LHCN-M2 (cell line): ENCODE measurements around the gene NHSL2. TPM values are rescaled to one million over a fixed set of nuclear protein-coding genes. Genes with fewer than 3 reads are reported as not detected.
"Not testable (repeated sequence)": the region's sequence is repeated elsewhere in the genome, so short reads cannot be mapped to it uniquely, and the experiment has no call there.

ENCODE experiments used
- DNase-seq: peaks from one replicate; pipeline ENCODE4 v3.0.0-alpha.2; 2012; ENCODE audit warnings: low read depth
- total RNA-seq: library from RNA; depleted of rRNA; stranded (reverse); fragments of >200 nt; gene quantifications from 2 replicates; pipeline ENCODE4 v1.2.3, GENCODE V29; 2014

Gene NHSL2
- total RNA-seq, 1 experiment from 2014 or later, result 0.23 TPM

DNA sequence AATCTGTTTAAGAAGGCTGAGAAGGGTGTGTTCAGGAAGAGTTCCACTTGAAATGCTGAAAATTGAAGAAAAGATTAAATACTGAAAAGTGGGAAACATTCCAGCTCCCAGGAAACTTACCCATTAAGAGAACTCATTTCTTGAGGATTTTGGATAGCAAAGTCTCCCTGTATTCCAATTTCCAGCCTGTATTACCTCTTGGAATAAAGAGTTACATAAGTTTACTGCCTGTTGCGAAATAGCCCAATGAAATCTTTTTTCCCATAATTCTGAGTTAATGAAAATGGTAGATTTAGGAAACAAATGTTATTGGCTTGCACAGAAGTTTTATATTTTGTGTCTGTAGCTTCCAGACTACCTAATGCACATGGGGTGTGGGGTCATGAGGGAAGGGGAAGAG, 12.0 kb downstream of the NHSL2 start:
- no peak for DNase-seq

DNA sequence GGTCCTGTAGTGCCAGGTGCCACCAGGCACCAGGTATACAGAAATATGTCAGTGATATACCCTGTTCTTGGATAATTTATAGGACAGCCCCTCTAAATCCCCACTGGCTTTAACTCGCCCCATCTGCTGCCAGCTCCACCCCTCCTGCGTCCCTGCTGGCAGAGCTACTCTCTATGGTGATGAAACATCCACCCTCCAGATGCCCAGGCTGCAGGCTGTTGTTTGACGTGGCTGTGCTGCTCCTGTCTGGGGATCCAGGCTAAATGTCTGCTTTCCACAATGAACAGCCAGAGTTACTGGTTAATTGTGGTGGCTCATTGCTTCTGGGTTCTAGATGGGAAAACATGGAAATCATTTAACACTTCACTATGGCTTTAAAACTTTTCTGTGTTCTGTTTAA, 12.9 kb downstream of the NHSL2 start:
- DNase-seq, result no peak

DNA sequence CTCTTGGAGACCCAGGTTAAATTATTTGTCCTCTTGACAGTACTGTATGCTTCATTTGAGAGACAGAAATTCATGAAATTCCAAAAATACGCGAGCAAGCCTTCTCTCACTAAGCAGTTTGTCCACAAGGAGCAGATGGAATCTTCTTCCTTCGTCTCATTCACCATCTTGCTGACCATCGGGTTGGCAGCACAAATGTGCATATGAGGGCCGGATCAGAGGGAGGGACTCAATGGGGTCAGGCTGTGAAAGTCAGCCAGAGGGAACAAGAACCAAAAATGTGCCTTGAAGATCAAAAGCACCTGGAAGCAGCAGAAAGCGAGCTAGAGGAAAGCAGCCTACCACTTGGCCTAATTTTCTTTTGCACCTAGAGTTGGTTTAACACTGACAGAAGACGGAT, 16.4 kb downstream of the NHSL2 start:
- DNase-seq, result no peak

DNA sequence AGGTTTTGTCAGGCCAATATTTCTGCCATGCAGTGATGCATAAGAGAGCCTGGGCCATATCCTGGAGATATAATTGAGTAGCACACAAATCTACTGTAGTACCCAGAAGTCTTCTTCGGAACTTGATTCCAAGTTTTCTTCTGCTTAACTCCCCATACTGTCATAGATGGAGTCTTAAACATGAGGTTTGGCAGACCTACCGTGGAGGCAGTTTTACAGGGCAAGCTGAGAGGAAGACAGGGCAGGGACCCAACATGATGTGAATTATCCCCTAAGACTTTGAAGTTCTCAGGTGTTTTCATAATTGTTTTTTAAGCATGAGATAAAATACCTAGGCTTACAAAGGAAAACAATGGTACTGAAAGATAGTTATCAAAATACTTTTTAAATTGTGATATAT, 18.2 kb downstream of the NHSL2 start:
- no peak for DNase-seq

DNA sequence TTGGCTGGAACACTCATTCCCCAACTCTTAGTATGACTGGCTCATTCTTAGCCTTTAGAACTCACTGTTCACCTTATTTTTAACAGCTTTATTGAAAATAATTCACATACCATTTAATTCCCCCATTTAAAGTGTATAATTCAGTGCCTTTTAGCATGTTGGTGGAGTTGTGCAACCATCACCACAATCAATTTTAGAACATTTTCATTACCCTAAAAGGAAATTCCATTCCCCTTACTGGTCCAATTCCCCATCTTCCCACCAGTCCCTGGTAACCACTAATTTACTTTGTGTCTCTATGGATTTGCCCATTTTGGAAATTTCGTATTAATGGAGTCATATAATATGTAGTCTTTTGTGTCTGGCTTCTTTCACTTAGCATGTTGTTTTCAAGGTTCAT, 19.7 kb downstream of the NHSL2 start:
- no peak for DNase-seq

DNA sequence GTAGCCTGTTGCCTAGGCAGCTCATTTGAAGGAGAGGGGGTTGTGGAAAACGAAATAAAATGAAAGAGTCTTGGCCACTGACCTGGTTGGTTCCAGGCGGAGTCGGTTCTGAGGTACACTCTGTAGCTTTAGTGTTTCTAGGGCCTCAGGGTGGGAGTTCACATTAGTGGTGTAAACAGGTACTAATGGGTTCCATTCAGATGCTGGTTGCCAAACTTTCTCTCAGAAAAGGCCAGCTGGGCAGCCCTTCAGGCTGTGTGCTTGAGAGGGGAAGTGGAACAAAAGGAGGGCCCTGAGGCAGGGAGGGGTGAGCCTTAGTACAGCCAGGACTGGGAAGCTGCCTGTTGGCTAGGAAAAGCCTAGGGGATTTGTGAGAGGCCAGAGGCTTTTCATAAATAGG, 24.8 kb downstream of the NHSL2 start:
- DNase-seq, result no peak

DNA sequence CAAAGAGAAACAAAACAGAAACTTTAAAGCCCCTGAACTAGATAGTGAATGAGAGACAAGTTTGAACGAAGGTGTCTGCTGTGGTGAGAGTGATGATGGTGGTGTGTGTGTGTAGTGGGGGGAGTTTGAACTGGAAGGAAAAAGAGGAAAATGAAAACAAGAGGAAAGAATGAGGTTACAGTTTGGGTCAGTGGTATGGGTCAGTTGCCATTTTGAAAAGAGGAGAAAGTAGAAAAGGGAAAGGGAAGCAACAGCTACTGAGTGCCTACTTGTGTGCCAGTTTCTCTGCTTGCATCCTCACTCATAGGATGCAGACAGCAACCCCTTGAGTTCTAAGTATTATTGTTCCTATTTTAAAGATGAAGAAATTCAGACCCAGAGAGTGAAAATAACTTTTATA, 26.0 kb downstream of the NHSL2 start:
- no peak for DNase-seq

DNA sequence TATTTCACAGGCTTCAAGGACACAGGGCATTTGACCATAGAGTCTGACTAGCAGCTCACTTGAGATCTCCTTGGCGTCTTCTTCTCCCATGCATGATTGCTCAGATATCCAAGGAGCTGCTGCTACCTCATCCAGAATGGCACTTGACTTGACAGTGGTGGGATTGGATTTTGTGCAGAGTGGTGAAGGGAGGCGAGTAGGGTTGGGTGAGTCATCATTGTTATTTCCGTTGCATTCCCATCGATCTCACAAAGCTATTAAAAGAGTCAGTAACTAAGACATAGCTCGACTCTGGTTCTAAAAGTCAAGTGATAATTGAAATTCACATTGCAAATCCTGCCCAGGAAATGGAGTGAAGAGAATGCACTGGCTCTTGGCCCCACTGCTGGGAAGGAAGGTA, 27.7 kb downstream of the NHSL2 start:
- DNase-seq, result no peak

DNA sequence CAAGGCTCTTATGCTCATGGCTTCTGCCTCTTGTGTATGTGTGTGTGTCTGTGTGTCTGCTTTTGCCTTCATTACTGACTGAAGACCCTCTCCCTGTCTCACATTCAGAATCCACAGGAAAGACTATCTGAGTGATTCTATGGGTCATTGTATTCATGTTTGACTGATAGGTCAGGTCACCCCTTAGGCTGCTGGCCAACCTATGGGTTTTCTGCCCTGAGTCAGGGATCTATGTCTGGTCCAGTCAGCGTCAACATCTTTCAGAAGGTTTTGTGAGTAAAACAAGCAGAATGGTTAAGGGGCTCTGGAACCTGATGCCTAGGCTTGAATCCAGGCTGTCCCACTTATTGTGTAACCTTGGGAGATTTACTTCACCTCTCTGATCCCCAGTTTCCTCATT, 30.5 kb downstream of the NHSL2 start:
- no peak for DNase-seq

DNA sequence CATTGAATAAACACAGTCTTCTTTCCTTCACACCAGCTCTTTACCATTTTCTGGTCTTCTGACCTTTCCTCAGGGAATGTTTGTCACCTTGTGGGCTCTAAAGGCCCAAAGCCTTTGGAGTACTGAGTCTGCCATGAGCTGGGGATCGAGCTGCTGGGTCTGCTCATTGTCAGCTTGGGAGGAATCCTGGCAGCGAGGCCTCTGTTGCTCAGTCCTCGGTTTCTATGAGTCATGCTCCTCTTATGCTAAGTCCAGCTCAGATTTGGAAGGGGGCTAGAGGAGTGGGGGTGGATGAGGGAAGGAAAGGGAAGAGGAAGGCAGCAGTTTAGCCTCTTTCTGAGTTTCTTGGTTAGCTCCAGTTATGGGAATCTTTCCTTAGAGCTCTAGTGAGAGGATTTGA, 31.1 kb downstream of the NHSL2 start:
- peak; percentile 5 for DNase-seq

DNA sequence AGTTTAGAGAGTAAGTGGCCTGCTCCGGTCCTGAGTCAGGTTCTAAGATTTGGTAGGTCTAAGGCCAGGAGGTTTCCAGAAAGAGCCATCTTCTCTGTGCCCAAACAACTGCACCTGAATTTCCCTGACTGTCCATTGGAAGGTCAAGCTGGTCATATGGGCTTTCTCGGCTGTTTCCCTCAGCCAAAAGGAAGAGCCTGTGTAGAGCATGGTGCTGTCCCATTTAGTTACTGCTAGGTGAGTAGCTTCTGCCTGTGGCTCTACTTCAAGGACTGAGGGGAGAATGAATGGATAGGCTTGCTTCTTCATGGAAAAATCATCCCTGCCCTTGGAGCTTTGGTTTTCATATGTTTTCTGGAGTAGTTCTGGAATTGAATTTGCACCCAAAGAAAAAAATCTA, 33.7 kb downstream of the NHSL2 start:
- no peak for DNase-seq

DNA sequence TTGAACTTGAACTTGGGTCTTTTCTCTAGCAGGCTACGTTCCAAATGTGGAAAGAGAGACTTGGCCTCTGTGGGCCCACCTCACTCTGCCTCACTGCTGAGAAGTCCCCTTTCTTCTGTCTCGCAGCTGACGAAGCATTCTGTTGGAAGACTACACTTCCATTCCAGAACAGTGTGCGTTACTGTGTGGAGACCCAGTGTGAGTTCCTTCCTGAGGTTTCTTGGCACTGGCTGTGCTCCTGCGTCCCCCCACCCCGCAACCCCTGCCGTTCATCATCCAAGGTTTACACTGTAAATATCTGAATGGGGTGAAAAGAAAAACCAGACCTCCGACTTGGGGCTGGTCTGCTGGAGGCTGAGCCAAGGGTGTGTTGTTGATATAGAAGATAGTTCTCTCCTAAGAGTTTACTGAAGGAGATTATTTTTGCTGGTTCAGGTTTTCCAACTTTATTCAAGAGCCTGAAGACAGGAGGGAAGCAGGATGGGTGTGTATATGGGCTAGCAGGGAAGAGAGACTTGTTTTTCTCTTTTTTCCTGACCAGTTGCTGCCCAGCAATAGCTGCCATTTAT, 34.7 kb downstream of the NHSL2 start:
- no peak for DNase-seq

DNA sequence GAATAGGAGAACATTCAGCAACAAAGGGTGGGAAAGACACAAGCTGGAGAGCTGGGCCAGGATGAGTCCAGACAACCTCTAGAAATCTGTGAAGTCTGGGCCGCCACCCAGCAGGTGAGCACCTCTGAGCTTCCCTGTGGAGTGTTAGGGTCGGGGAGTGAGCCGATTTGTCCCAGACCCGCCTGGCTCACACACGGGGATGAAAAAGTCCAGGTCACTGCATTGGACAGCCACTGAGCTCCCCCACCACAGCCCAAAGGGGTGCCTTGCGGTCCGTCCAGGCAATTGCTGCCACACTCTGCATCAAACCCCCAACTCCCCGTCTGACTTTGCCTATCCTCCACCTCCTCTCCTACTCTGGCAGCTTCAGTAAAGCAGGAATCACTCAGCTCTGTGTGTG, 38.7 kb downstream of the NHSL2 start:
- no peak for DNase-seq

DNA sequence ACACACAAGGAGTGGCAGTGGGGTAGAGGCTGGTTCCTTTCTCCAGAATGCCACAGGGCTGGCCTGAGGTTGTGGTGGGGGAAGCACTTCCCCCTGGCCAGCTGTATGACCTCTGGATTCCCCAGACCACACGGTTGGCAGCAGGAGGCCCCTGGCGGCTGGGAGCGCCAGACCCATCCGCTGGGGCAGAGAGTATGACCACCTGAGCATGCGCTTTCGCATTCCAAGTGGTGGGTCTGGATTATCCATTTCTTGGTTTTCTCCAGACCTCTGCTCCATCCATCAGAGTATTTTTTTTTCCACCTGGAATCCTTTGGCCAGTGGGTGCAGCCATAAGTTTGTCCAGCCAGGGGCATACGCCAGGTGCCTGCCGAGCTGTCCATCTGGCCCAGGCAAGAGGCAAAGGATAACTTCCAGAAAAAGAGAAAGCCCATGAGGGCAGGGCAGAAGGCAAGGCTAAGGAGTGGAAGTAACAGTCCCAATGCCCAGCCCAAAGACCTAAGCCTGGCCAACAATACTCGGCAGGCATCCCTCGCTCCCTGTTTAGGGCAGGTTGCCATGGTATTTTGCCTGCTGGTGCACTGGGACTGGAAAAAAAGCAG, 39.3 kb downstream of the NHSL2 start:
- DNase-seq, result no peak

DNA sequence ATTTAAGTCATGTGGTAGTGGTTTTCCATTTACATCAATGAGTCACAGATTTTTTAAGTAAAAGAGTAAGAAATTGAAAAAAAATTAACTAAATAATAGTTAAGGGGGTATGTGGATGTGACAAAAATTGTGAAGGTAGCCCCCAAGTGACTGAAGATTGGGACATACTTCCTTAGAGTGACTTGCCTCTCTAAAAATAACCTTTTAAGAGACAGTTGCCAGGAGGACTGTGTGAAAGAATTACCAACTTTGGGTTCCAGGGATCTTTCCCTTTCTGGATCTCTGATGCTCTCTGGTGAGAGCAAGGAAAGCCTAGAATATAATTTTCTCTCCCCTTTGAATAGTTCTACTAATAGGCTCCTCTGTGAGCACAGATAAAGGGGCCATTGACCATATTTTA, 42.7 kb downstream of the NHSL2 start:
- DNase-seq, result no peak

DNA sequence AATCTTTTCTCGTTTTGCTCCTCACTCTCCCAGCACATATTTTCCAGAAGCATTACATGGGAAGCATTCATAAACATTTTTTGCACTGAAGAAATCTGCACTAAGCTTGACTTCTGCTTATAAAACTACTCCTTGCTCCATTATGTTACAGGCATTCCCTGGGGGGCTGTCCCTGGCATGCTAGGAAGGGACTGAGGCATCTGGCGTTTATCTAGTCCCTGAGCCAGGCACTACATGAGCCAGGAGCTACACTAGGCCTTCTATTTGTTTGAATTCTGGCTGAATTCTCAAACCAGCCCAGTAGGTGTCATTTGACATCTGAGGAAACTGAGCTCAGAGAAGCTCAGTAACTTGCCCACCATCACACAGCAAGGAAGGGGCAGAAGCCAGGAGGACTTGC, 43.3 kb downstream of the NHSL2 start:
- DNase-seq, result no peak

DNA sequence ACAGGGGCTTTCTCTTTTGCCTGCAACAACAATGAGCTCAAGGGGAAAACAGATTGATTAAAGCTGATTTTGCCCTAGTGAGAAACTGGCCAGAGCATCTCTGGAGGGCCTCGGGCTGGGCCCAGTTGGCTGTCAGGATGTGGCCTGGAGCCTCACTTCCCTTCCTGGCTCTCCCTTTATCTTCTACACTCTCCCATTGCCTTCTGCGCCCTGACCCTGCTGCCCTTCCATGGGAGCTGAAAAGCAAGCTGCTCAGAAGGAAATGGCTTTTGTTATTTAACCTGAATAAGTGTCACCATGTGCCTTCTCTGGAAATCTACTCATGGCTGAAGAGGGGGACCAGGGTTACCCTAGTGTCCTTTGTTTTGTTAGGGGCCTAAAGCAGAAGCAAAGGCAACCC, 43.8 kb downstream of the NHSL2 start:
- DNase-seq, result no peak

DNA sequence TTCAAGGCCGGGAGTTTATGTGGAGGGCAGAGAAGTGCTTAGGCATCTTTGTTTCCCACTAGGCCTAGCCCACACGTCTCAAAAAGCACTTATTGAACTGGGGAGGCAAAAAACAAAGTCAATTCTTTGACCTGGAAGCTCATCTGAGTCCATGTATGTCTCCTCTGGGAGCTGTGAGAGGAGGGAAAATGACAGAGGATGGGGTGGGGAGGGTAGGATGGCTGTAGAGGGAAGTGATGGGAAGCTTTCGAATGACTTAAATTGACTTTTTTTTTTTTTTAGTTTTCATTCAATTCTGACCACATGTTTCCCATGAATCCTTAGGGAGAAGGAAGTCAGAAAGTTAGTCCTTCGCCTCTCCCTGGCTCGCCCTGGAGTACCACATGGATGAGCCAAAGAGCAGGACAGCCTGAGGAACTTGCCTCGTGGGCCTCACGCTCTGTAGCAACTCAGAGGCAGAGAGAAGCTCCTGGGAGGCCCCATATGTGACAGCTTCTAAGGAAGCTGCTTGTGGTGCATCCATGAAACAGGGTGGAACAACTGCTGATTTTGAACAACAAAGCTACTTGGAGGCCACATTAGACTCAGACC, 45.0 kb downstream of the NHSL2 start:
- no peak for DNase-seq

DNA sequence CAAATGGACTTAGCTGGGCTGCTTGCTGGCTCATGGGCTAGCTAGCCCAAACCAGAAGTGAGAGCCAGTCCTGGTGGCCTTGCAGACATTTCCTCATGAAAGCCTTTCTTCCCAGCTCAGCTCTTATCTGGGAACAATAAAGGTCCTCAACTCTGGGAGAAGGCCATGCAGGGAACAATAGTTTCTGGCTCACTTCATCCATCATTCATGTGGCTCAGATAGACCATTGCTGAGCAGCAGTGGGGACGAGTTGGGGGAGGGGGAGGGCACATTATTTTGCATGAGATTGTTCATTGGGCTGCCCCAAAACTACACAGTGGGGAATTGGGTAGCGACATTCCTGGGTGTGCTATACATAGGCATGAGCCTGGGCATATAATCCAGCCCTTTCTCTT, 47.6 kb downstream of the NHSL2 start:
- no peak for DNase-seq

DNA sequence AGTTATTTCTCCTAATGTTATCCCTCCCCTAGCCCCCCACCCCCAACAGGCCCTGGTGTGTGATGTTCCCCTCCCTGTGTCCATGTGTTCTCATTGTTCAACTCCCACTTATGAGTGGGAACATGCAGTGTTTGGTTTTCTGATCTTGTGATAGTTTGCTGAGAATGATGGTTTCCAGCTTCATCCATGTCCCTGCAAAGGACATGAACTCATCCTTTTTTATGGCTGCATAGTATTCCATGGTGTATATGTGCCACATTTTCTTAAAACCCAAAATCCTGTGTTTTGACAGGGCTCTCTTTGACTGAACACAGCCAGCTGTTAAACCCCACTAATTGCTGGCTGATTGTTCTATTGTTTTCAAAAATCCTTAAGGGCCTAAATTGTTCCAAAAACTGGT, 53.5 kb downstream of the NHSL2 start:
- not testable (repeated sequence) for DNase-seq

DNA sequence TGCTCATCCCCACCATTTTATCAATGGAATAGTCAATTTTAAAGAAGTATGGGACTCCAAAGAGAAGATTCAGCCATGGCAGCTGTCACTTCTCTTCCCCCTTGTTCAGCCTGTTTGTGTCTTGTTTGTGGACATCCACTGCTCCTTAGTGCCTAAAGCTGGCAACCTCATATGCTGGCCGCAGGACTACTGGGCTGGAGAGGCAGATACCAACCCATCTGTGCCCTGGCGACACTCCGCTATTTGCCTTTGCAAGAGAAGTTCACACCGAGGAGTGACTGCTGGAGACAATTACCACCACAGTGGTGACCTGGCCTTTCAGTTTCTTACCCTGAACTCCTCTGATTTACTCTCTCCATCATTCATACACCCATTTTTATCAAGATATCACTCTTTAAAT, 64.3 kb downstream of the NHSL2 start:
- DNase-seq, result no peak

DNA sequence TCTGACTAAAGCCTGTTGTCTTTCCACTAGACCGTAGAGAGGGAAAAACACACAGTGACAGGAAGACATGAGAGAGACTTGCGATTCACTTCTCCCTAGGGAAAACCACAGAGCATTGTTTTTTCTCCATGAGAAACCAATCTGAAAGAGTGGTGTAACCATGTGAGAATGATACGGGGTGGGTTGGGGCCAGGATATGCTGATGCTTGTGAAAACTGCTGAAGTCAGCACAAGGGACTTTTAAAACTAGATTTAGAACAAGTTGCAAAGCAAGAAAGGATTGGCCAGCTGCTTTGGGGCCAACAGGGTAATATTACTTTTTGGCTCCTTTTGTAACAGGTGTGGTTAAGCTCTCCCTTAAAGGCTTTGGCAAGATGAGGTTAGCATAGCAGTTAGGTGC, 66.1 kb downstream of the NHSL2 start:
- DNase-seq, result peak; percentile 1

DNA sequence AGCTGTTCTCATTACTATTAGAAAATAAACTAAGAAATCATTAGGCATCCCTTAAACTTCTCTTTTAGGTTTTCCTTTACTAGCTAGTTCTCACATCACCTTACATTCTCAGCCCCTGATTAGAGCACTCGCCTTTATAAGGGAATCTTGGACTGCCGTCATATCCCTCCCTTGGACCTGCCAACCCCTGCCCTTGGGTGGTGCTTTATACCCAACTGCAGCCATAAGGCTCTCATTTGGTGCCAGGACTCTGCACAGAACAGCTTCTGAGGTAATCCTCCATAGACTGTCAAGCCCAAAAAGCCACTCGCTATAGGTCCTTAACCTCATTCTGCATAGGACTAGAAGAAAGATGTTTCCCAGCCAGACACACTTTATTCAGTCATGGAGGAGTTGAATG, 67.5 kb downstream of the NHSL2 start:
- DNase-seq, result no peak
